ENCODE measurements around the gene THSD8.

- TF ChIP-seq POLR2A (IDR thresholded peaks at IDR 0.05; ENCODE audit: low read depth) (no peak), EP300 (IDR thresholded peaks at IDR 0.05) (no peak), POLR2AphosphoS5 (IDR thresholded peaks at IDR 0.05) (no peak)
- TF ChIP-seq, protein P1, sequence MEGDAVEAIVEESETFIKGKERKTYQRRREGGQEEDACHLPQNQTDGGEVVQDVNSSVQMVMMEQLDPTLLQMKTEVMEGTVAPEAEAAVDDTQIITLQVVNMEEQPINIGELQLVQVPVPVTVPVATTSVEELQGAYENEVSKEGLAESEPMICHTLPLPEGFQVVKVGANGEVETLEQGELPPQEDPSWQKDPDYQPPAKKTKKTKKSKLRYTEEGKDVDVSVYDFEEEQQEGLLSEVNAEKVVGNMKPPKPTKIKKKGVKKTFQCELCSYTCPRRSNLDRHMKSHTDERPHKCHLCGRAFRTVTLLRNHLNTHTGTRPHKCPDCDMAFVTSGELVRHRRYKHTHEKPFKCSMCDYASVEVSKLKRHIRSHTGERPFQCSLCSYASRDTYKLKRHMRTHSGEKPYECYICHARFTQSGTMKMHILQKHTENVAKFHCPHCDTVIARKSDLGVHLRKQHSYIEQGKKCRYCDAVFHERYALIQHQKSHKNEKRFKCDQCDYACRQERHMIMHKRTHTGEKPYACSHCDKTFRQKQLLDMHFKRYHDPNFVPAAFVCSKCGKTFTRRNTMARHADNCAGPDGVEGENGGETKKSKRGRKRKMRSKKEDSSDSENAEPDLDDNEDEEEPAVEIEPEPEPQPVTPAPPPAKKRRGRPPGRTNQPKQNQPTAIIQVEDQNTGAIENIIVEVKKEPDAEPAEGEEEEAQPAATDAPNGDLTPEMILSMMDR (IDR thresholded peaks at IDR 0.05): no peak
Measured at GRCh38 chr19:12767666-12768065, 34.2 kb upstream of the THSD8 start.
